ENCODE data around the gene SARS2.
"Not testable (repeated sequence)": the region's sequence is repeated elsewhere in the genome, so short reads cannot be mapped to it uniquely, and the experiment has no call there.

SARS2 gene

GRCh38 chr19:38946229-38947010 lies 15.9 kb upstream of the SARS2 start:
- no peak for DNase-seq

- DNase-seq = no peak
Observed at GRCh38 chr19:38945562-38946228, 15.1 kb upstream of the SARS2 start.

DNA sequence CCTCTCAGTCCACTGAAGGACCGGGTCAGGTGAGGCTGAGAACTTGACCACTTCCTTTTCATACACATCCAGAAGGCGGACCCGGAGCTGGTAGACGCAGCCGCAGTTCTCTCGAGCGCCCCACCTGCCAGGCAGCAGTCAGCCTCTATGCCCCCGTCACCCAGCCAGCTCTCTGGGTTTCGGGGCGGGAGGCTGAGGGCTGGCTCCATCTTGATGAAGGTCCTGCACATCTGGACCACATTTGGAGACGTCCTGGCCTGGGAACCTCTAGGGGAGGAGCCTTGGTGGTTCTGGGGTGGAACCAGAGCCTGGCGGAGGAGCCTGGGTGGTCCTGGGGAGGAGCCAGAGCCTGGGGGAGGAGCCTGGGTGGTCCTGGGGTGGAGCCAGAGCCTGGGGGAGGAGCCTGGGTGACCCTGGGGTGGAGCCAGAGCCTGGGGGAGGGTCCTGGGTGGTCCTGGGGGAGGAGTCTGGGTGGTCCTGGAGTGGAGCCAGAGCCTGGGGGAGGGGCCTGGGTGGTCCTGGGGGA lies 14.5 kb upstream of the SARS2 start:
- no peak for DNase-seq

- no peak for DNase-seq
Observed at GRCh38 chr19:38942471-38943181, 12.1 kb upstream of the SARS2 start.

GRCh38 chr19:38941979-38942378 lies 11.4 kb upstream of the SARS2 start:
- DNase-seq = no peak

- not testable (repeated sequence) for DNase-seq
Observed at GRCh38 chr19:38941466-38941865, 10.9 kb upstream of the SARS2 start.

DNA sequence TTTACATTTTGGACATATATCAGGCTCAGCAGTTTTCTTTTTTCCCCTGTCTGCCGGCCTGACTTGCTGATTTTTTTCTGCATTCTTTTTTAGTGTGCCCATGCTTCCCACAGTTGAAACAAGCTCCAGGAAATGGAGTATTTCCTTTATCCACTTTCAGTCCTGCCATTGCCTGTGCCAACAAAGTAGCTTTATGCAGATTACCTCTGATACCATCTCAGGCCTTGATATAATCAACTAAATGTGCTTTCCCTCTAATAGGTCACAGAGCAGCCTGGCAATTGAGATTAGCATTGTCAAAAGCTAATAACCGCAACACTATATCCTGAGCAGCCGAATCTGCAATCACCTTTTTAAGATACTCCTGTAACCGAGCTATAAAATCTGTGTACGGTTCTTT lies 9.4 kb upstream of the SARS2 start:
- DNase-seq = no peak

DNA sequence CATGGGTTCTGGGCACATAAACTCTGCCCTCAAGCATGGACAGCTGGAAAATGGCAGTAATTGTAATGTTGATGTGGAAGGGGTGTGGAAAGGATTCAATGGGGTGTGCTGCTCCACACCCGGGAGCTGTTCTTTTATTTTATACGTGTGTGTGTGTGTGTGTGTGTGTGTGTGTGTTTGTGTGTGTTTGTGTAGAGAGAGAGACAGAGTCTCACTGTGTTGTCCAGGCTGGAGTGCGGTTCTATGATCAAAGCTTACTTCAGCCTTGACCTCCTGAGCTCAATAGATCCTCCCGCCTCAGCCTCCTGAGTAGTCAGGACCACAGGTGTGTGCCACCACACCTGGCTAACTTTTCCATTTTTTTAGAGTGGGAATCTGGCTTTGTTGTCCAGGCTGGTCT lies 3.0 kb upstream of the SARS2 start:
- no peak for DNase-seq

GRCh38 chr19:38932425-38933179 lies 2.0 kb upstream of the SARS2 start:
- DNase-seq = peak; percentile 48

DNA sequence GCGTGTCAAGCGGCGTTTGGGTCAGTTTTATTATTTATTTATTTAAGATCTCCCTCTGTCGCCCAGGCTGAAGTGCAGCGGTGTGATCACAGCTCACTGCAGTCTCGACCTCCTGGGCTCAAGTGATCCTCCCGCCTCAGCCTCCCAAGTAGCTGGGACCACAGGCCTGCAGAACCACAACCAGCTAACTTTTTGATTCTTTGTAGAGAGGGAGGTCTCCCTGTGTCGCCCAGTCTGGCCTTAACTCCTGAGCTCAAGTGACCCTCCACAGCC lies 894 bp upstream of the SARS2 start:
- no peak for DNase-seq

DNA sequence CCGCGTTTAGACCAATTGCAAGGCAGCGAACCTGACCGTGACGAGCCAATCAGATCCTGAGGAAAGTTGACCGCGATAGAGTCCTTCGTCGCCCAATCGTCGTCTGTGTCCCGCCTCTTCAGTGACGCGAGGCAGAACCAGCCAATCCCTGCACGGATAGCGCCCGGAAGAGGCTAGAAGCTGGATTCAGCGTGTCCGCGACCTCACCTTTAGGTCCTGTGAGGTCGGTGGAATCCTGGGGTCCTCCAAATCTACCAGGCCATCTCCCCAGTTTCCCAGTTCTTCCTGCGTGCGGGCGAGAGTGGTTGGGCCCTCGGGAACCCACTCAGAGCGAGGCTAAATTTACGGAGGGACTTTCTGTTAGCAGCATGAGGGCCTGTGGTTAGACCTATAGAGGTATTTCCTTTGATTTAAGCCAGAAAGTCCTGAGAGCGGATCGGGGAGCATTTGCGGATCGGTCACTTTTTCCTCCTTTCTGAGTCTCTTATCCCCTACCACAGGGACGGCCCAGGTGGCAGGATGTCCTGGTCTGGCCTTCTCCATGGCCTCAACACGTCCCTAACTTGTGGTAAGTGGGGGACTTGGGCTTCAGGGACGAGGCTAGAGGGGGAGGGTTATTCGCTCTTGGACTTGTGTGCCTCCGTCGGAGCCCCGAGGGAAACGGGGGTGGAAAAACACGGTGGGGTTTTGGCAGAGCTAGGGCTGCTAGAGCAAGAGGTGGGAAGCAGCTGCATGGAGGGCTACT lies 385 bp upstream of the SARS2 start, which contains the start of gene MRPS12:
TSS of gene MRPS12 (plus strand) at position 169 of the 745 bp plus-strand sequence. CDS start at position 520, 351 bp downstream.
- peak; percentile 99 for DNase-seq

GRCh38 chr19:38928391-38929001 lies 2.1 kb downstream of the SARS2 start:
- no peak for DNase-seq

GRCh38 chr19:38924388-38924787 lies 6.2 kb downstream of the SARS2 start:
- no peak for DNase-seq

DNA sequence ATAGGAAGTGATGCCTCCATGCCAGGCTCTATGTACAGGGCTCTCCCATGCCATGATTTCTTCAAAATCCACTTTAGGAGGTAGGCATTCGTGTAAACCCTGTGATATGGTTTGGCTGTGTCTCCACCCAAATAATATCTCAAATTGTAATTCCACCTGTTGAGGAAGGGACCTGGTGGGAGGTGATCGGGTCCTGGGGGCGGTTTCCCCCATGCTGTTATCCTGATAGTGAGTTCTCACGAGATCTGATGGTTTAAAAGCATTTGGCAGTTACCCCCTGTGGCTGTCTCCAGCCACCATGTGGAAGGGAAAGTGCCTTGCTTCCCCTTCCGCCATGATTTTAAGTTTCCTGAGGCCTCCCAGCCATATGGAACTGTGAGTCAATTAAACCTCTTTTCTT lies 8.1 kb downstream of the SARS2 start:
- no peak for DNase-seq

GRCh38 chr19:38921420-38922274 lies 8.9 kb downstream of the SARS2 start:
- DNase-seq = no peak

DNA sequence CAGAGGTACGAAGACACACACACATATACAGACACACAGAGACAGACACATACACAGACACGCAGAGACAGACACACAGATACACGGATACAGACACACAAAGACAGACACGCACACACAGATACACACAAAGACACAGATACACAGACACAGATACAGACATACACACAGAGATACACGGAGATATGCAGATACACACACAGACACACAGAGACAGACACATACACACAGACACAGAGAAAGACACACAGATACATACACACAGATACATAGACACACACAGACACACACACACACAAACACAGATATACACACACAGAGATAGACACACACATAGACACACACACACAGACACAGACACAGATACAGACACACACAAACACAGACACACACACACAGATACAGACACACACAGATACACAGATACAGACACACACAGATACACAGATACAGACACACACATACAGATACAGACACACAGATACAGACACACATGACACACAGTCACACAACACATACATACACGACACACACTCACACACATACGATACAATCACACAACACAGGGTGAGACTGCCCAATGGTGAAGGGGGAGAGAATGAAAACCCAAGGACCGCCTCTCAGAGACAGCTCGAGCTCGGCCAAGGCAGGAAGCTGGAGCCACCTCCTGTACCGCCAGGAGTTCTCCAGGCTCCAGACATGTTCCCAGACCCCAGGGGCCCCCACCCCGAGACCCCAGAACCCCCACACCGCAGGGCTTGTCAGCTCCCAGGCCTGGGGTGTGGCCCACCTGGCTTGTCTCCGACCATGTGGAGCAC lies 9.8 kb downstream of the SARS2 start:
- DNase-seq = no peak

DNA sequence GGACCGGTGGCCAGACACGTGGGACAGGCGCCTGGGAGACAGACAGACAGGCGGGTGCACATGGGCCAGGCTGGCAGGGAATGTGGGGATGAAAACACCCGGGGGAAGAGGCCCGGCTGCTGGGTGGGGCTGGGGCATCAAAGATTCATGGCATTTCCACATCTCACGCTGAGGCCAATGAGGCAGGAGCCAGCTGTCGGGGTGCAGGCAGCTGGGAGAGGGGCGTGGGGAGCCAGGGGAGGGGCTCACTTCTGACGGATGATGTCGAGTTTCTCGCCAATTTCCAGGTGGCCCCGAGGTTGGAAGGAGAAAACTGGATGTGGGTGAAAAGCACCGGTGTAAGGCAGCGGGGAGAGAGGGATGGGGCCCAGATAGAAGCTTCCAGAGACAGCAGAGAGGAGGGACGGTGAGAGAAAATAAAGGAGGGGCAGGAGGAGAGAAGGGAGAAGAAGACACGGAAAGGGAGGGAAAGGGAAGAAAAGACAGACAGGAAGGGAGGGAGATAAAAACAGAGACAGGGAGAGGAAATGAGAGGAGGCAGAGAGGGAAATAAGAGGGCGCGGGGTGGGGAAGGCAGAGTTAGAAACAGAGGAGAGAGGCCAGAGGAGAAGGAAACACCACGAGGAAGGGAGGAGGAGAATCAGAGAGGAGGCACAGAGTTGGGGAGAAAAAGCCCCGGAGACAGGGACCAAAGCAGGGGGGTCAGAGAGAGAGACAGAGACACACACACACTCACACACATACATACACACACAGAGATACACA lies 10.5 kb downstream of the SARS2 start:
- DNase-seq = no peak

DNA sequence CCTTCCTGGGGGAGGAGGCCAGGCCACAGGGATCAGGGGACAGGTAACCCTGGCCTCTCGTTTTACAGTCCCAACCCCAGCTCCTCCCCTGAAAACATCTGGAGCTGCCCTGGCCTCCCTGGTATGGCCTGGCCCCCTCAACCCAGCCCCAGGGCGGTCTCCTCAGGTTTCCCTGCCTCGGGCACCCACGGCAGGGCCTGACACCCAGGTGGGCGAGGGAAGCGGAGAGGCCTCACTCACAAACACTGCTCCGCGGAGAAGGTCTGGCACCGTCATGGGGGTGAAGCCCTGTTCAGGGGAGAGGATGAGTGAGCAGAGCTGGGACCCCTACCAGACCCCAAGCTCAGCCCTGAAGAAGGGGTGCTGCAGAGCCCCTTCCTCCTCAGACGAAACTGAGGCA lies 12.0 kb downstream of the SARS2 start:
- DNase-seq = no peak

Measured in fibroblast of skin of abdomen (primary cell).